Glomerular visceral epithelial cell (primary cell): ENCODE measurements around the gene B4GALNT2.
A peak's percentile ranks its signal among the peaks of the same experiment; 100 is the strongest.
"Not testable (repeated sequence)": the region's sequence is repeated elsewhere in the genome, so short reads cannot be mapped to it uniquely, and the experiment has no call there.

ENCODE experiments used
- DNase-seq: peaks from one replicate; pipeline ENCODE4 v3.0.0-alpha.2; 2016; ENCODE audit errors: extremely low spot score

Gene B4GALNT2

DNA sequence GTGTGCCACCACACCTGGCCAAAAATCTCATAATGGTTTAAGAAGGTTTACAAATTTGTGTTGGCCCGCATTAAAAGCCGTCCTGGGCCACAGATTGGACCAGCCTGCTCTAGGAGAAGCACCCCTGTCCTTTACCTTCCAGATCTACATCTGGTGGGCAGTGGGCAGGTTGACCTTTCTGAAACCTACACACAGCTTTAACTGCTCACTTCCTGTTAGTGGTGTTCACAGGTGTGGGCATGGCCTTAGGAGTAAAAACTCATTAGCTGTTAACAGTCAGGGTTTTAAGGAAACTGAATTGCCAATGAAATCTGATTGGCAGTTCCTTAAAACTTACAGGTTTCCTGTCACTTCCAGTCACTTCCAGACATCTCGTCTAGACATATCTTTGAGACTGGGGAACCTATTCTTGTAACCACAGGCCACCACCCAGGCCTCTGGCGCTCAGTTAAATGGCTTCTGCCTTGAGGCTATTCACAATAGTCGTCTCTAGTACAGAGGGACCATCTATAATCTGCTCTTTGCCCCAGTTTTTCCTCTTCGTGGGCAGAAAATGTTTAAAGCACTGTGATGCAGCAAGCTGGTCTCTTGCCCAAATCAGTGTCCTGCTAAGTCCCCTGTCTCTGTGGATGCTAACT, 48.5 kb downstream of the B4GALNT2 start:
- no peak for DNase-seq

GRCh38 chr17:49183341-49183740, 50.8 kb downstream of the B4GALNT2 start:
- DNase-seq: no peak

GRCh38 chr17:49183801-49184200, 51.2 kb downstream of the B4GALNT2 start:
- no peak for DNase-seq

- DNase-seq: not testable (repeated sequence)
Measured at GRCh38 chr17:49184522-49184921, 52.0 kb downstream of the B4GALNT2 start.

DNA sequence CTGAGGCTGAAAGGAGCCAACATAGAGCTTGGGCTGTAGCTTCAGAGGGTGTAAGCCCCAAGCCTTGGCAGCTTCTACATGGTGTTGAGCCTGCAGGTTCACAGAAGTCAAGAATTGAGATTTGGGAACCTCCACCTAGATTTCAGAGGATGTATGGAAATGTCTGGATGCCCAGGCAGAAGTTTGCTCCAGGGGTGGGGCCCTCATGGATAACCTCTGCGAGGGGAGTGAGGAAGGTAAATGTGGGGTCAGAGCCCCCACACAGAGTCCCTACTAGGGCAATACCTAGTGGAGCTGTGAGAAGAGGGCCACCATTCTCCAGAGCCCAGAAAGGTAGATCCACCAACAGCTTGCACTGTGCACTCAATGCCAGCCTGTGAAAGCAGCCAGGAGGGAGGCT, 52.8 kb downstream of the B4GALNT2 start:
- DNase-seq: not testable (repeated sequence)

GRCh38 chr17:49187301-49187700, 54.7 kb downstream of the B4GALNT2 start:
- no peak for DNase-seq

- DNase-seq: no peak
Measured at GRCh38 chr17:49190932-49191331, 58.4 kb downstream of the B4GALNT2 start.

- DNase-seq: no peak
Measured at GRCh38 chr17:49191409-49191916, 58.9 kb downstream of the B4GALNT2 start.

GRCh38 chr17:49191917-49192741, 59.6 kb downstream of the B4GALNT2 start:
- DNase-seq: peak; percentile 88

DNA sequence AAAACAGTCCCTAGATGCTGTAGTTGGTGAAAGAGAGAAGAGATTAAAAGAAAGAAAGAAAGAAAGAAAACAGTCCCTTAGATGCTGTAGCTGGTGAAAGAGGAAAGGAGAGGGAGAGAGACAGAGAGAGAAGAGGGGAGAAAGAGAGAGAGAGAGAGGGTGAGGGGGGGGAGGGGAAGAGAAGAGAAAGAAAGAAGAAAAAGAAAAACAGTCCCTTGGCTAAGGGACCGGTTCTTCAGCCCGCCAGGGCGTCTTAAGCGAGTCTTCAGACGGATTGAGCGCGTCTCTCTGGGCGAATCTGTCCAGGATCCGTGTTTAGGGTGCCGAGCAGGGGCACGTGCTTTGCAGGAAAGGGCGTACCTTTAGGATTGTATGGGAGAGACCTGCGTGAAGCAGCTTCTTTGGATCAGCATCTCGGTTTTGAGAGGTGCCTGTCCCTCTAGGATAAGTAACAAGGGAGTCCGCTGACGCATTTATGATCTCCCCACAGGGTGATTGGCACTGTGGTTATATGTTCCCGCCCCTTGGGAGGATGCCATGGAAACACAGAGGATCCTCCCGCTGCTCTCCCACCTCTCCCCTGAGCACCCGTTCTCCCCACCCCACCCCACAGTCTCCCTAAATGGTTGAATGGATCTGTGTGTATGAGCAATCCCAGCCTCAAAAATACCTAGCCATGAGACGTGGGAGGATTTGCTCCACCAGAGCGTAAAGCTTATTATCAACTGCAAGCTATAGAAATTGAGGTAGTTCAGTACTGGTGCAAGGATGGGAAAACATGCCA, 61.1 kb downstream of the B4GALNT2 start:
- DNase-seq: peak; percentile 100

GRCh38 chr17:49194297-49194607, 61.7 kb downstream of the B4GALNT2 start:
- no peak for DNase-seq

DNA sequence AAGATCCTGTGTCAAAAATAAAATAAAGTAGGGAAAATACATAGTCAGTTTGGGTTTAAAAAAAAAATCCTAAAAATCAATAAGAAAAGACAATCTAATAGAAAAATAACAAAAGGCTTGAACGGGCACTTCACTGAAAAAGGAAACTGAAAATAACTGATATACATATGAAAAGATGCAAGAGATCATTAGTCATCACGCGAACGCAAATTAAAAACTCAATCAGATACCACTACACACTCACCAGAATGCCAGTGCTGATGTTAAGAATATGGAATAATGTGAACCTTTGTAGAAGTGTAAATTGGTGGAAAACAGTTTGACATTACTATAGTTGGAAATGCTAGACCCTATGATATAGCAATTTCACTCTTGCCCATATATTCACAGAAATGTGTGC, 63.2 kb downstream of the B4GALNT2 start:
- no peak for DNase-seq

DNA sequence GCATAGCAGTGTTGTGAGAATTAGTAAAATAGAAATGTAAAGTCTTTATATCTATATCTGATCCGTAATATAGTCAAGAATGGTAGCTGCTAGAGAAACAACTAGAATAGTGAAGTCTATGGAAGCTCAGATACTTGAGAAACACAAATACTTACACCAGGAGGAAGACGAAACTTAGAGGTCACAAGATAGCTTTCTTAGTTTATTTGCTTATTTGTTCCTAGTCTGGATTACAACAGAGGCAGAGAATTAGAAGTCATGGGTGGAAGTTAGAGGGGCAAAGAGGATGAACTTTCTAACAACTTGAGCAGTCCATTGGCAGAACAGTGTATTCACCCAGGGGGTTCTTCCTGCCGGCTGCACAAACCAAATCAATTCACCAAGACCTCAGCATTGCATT, 64.0 kb downstream of the B4GALNT2 start:
- no peak for DNase-seq

GRCh38 chr17:49197346-49197998, 64.9 kb downstream of the B4GALNT2 start:
- peak; percentile 61 for DNase-seq

GRCh38 chr17:49198211-49198610, 65.6 kb downstream of the B4GALNT2 start:
- DNase-seq: peak; percentile 22

- no peak for DNase-seq
Measured at GRCh38 chr17:49200423-49201083, 68.0 kb downstream of the B4GALNT2 start.

DNA sequence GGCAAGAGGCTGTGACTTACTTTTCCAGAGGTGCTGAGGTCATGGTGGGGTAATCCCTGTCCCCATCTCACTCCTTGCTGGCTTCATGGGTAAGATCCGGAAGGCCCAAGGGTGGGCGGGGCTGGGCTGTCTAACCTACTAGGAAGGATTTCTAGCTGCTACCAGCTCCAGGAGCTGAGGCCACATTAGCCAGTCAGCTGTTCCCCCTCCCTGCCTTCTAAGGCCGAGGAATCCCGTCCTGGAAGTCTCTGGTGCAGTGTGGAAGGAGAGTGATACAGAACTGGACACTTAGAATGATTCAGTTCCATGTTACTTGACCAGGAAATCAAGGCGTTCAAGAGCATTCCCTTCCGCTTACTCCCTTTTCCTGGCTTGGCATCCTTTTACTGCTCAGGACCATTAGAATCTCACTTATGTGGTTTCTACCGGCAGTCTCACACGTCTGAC, 68.9 kb downstream of the B4GALNT2 start:
- DNase-seq: peak; percentile 28

DNA sequence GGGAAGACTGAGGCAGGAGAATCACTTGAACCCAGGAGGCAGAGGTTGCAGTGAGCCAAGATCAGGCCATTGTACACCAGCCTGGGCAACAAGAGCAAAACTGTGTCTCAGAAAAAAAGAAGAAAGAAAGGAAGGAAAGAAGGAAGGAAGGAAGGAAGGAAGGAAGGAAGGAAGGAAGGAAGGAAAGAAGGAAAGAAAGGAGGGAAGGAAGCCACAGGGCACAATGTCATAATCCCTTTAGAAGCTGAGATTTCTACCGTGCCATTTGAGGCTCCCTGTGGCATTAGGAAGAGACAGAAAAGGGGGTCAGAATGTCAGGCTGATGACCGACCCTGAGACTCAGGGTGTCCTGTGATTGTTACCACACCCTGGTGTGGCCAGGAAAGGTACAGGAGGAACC, 71.2 kb downstream of the B4GALNT2 start:
- DNase-seq: no peak

DNA sequence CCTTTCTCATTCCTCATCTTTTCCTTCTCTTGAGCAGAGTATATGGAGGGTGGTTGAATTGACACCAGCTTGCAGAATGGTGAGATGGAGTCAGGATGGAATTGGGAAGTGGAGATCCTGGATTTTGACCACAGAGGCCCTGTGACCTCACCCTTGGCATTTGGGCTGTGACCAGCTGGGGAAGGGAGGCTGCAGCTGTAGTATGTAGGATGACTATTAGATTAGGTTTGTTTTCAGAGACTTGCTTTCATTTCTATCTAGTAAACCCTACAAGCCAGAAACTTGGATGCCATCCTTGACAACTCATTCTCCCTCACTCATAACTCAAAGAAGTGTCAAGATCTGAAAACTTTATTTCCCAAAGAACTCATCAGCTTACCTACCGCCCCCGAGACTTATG, 71.9 kb downstream of the B4GALNT2 start:
- DNase-seq: no peak

DNA sequence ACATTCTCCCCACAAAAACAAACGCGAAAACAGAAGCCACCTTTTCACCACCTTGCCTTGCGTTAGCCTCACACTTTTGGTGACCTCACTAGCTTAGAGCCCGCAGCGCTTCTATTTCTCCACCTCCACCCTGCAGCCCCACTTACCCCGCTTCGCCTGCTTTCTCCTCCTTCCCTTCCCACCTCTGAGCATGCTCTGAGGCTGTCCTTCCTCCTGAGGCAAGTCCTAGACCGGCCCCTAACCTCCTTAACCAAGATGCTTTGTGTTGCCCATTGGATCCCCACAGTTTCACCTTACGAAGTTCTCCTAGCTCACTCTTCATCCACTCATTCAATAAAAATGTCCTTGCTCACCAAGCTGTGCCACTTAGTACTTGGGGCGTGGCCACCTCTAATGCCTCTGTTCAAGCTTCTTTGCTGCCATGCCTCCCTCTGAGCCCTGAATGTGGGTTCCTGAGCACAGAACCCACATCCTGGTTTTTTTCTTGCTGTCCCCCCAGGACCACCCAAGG, 76.5 kb downstream of the B4GALNT2 start:
- DNase-seq: no peak
